Activated B cell treated with CpG ODN at 0.5 μM for 24 hours (primary cell): ENCODE measurements around the gene WASF2. TPM values are rescaled to one million over a fixed set of nuclear protein-coding genes. Genes with fewer than 3 reads are reported as not detected.

Experiments used
- ATAC-seq: fragments of 200-7000 bp; cut with Tn5 transposase; one replicate; pipeline ENCODE4 v1.10.0; 2021; ENCODE audit warnings: low read depth, mild to moderate bottlenecking, moderate library complexity
- CTCF ChIA-PET: fragments of 350-600 bp; sonication (Branson Sonifier 250); formaldehyde crosslinking; loops from one replicate; lab custom pipeline; 2021; ENCODE audit warnings: antibody characterized with exemption; lab: Charles Lee
- POLR2A ChIA-PET: fragments of 350-600 bp; sonication (Branson Sonifier 250); formaldehyde crosslinking; loops from one replicate; lab custom pipeline; 2021; ENCODE audit warnings: antibody characterized with exemption; lab: Charles Lee
- DNase-seq: peaks from one replicate; pipeline ENCODE4 v3.0.0; 2022
- H3K27ac Mint-ChIP-seq: one replicate; pipeline ENCODE4 v1.8.0; 2020; ENCODE audit warnings: mixed read lengths
- H3K27me3 Mint-ChIP-seq: one replicate; pipeline ENCODE4 v1.8.0; 2021; ENCODE audit warnings: mixed read lengths
- H3K36me3 Mint-ChIP-seq: one replicate; pipeline ENCODE4 v1.8.0; 2021; ENCODE audit warnings: low read depth, mixed read lengths
- H3K4me1 Mint-ChIP-seq: one replicate; pipeline ENCODE4 v1.8.0; 2021; ENCODE audit warnings: mixed read lengths
- H3K4me3 Mint-ChIP-seq: one replicate; pipeline ENCODE4 v1.8.0; 2020; ENCODE audit warnings: mild to moderate bottlenecking, mixed read lengths
- H3K9me3 Mint-ChIP-seq: one replicate; pipeline ENCODE4 v1.8.0; 2020; ENCODE audit warnings: mixed read lengths
- CTCF ChIP-seq: fragments of 200-600 bp; IDR thresholded peaks from one replicate; pipeline ENCODE4 v1.8.0; 2022; ENCODE audit warnings: antibody characterized with exemption, mild to moderate bottlenecking
- intact Hi-C: fragments of 100-400 bp; cut with micrococcal nuclease; formaldehyde crosslinking; loops from one replicate; pipeline ENCODE4 v1.15.1; 2024
- total RNA-seq: library from RNA; stranded (reverse); gene quantifications from 2 replicates; pipeline ENCODE4 v1.2.3, GENCODE V29; 2022

The WASF2 gene
- total RNA-seq, 1 donor from 2014 or later: 137 TPM

GRCh38 chr1:27428316-27429028, 61.5 kb downstream of the WASF2 start:
- CTCF ChIA-PET: interaction anchor here (0.8 to 4.8 kb wide), 2 partner anchors 13 to 26 kb away, joined by 3 to 24 read pairs; no protein-coding TSS in a partner anchor
- Mint-ChIP-seq H3K9me3 (no peaks in the 10 kb centered on the region), H3K36me3 (peaks cover 34% of the 10 kb centered on the region), H3K27ac (peak overlapping the region; percentile 85), H3K4me3 (peak overlapping the region; percentile 67), H3K4me1 (peaks cover 85% of the 10 kb centered on the region), H3K27me3 (no peaks in the 10 kb centered on the region)
- intact Hi-C loops: no loop called here
- DNase-seq: no peak
- ATAC-seq: peak; percentile 25
- POLR2A ChIA-PET: interaction anchor here (0.6 to 2.5 kb wide), 9 partner anchors 8 to 197 kb away, joined by 3 to 12 read pairs (median 4); partner anchors contain the start of gene WASF2
- TF ChIP-seq CTCF: no peak

- peaks cover 79% of the 10 kb centered on the region for H3K4me1 Mint-ChIP-seq
- DNase-seq (no peak), ATAC-seq (no peak)
- CTCF ChIA-PET: interaction anchor here (0.8 to 4.8 kb wide), 3 partner anchors 8 to 26 kb away, joined by 3 to 24 read pairs (median 4); no protein-coding TSS in a partner anchor
- H3K36me3 Mint-ChIP-seq: peaks cover 34% of the 10 kb centered on the region
- peak overlapping the region; percentile 85 for H3K27ac Mint-ChIP-seq
- no peaks in the 10 kb centered on the region for H3K27me3 Mint-ChIP-seq
- no peaks in the 10 kb centered on the region for H3K9me3 Mint-ChIP-seq
- peak overlapping the region; percentile 67 for H3K4me3 Mint-ChIP-seq
- no peak for TF ChIP-seq CTCF
- intact Hi-C loops: loop anchor here (1.0 to 2.0 kb wide), 2 partner anchors 8 to 17 kb away; no protein-coding TSS in a partner anchor
- POLR2A ChIA-PET: interaction anchor here (0.7 to 2.5 kb wide), 6 partner anchors 9 to 100 kb away, joined by 3 to 12 read pairs (median 5); no protein-coding TSS in a partner anchor
Observed at GRCh38 chr1:27427816-27428315, 62.1 kb downstream of the WASF2 start.

GRCh38 chr1:27427329-27427728, 62.6 kb downstream of the WASF2 start:
- CTCF ChIA-PET: interaction anchor here (0.8 to 4.8 kb wide), 5 partner anchors 8 to 179 kb away, joined by 3 to 24 read pairs (median 3); no protein-coding TSS in a partner anchor
- peaks cover 80% of the 10 kb centered on the region for H3K4me1 Mint-ChIP-seq
- H3K4me3 Mint-ChIP-seq: peak overlapping the region; percentile 57

GRCh38 chr1:27423709-27424108, 66.3 kb downstream of the WASF2 start:
- H3K27me3 Mint-ChIP-seq: no peaks in the 10 kb centered on the region
- DNase-seq: no peak
- H3K4me3 Mint-ChIP-seq: no peak overlapping the region
- POLR2A ChIA-PET: interaction anchor here (0.7 to 1.4 kb wide), 3 partner anchors 16 to 239 kb away, joined by 3 to 10 read pairs (median 6); no protein-coding TSS in a partner anchor
- ATAC-seq: no peak
- intact Hi-C loops: no loop called here
- no peak overlapping the region for H3K27ac Mint-ChIP-seq
- no peak for TF ChIP-seq CTCF
- peaks cover 67% of the 10 kb centered on the region for H3K4me1 Mint-ChIP-seq
- peaks cover 46% of the 10 kb centered on the region for H3K36me3 Mint-ChIP-seq
- H3K9me3 Mint-ChIP-seq: no peaks in the 10 kb centered on the region
- CTCF ChIA-PET: no interaction called here

More at GRCh38 chr1:27427329-27427728, 62.6 kb downstream of the WASF2 start:
- intact Hi-C loops: loop anchor here (1.0 to 2.0 kb wide), 2 partner anchors 9 to 17 kb away; no protein-coding TSS in a partner anchor
- Mint-ChIP-seq H3K36me3 (peaks cover 36% of the 10 kb centered on the region), H3K27ac (peak overlapping the region; percentile 85), H3K9me3 (no peaks in the 10 kb centered on the region), H3K27me3 (no peaks in the 10 kb centered on the region)
- no peak for DNase-seq
- ATAC-seq: peak; percentile 70
- no peak for TF ChIP-seq CTCF
- POLR2A ChIA-PET: interaction anchor here (0.5 to 2.5 kb wide), 7 partner anchors 9 to 100 kb away, joined by 3 to 12 read pairs (median 5); no protein-coding TSS in a partner anchor
